ENCODE results near the gene ULK4. TPM values are rescaled to one million over a fixed set of nuclear protein-coding genes. Genes with fewer than 3 reads are reported as not detected.
"Not testable (repeated sequence)": the region's sequence is repeated elsewhere in the genome, so short reads cannot be mapped to it uniquely, and the experiment has no call there.

ULK4 gene
- total RNA-seq, 1 donor from 2014 or later: 9.1 TPM

GRCh38 chr3:41679374-41679773, 282.5 kb downstream of the ULK4 start:
- no peak for TF ChIP-seq CTCF (IDR thresholded peaks at IDR 0.05)
- Mint-ChIP-seq H3K27me3 (ENCODE audit: unreplicated experiment) (no peaks in the 10 kb centered on the region), H3K9me3 (ENCODE audit: unreplicated experiment) (no peaks in the 10 kb centered on the region), H3K36me3 (ENCODE audit: unreplicated experiment) (no peaks in the 10 kb centered on the region), H3K4me3 (ENCODE audit: unreplicated experiment) (no peak overlapping the region), H3K27ac (ENCODE audit: unreplicated experiment) (no peak overlapping the region), H3K4me1 (ENCODE audit: unreplicated experiment) (peaks cover 36% of the 10 kb centered on the region)
- no peak for DNase-seq (ENCODE audit: extremely low spot score, unreplicated experiment)

GRCh38 chr3:41675102-41675501, 286.8 kb downstream of the ULK4 start:
- H3K4me1 Mint-ChIP-seq (ENCODE audit: unreplicated experiment); H3K27ac Mint-ChIP-seq (ENCODE audit: unreplicated experiment); H3K27me3 Mint-ChIP-seq (ENCODE audit: unreplicated experiment); H3K36me3 Mint-ChIP-seq (ENCODE audit: unreplicated experiment); DNase-seq (ENCODE audit: extremely low spot score, unreplicated experiment); H3K4me3 Mint-ChIP-seq (ENCODE audit: unreplicated experiment): not testable (repeated sequence)
- peaks cover 17% of the 10 kb centered on the region for H3K9me3 Mint-ChIP-seq (ENCODE audit: unreplicated experiment)

GRCh38 chr3:41674449-41674848, 287.5 kb downstream of the ULK4 start:
- Mint-ChIP-seq H3K4me1 (ENCODE audit: unreplicated experiment) (no peaks in the 10 kb centered on the region), H3K4me3 (ENCODE audit: unreplicated experiment) (no peak overlapping the region), H3K9me3 (ENCODE audit: unreplicated experiment) (peaks cover 17% of the 10 kb centered on the region), H3K27me3 (ENCODE audit: unreplicated experiment) (no peaks in the 10 kb centered on the region), H3K36me3 (ENCODE audit: unreplicated experiment) (no peaks in the 10 kb centered on the region), H3K27ac (ENCODE audit: unreplicated experiment) (no peak overlapping the region)
- no peak for DNase-seq (ENCODE audit: extremely low spot score, unreplicated experiment)
- no peak for TF ChIP-seq CTCF (IDR thresholded peaks at IDR 0.05)

- no peak overlapping the region for H3K27ac Mint-ChIP-seq (ENCODE audit: unreplicated experiment)
- no peak overlapping the region for H3K4me3 Mint-ChIP-seq (ENCODE audit: unreplicated experiment)
- H3K27me3 Mint-ChIP-seq (ENCODE audit: unreplicated experiment): no peaks in the 10 kb centered on the region
- no peaks in the 10 kb centered on the region for H3K36me3 Mint-ChIP-seq (ENCODE audit: unreplicated experiment)
- peaks cover 17% of the 10 kb centered on the region for H3K9me3 Mint-ChIP-seq (ENCODE audit: unreplicated experiment)
- no peaks in the 10 kb centered on the region for H3K4me1 Mint-ChIP-seq (ENCODE audit: unreplicated experiment)
- no peak for DNase-seq (ENCODE audit: extremely low spot score, unreplicated experiment)
- no peak for TF ChIP-seq CTCF (IDR thresholded peaks at IDR 0.05)
Observed at GRCh38 chr3:41673650-41674049, 288.3 kb downstream of the ULK4 start.

GRCh38 chr3:41668379-41668778, 293.5 kb downstream of the ULK4 start:
- H3K4me3 Mint-ChIP-seq (ENCODE audit: unreplicated experiment): no peak overlapping the region
- no peak overlapping the region for H3K27ac Mint-ChIP-seq (ENCODE audit: unreplicated experiment)
- no peaks in the 10 kb centered on the region for H3K4me1 Mint-ChIP-seq (ENCODE audit: unreplicated experiment)
- DNase-seq (ENCODE audit: extremely low spot score, unreplicated experiment): no peak
- TF ChIP-seq CTCF (IDR thresholded peaks at IDR 0.05): no peak
- no peaks in the 10 kb centered on the region for H3K27me3 Mint-ChIP-seq (ENCODE audit: unreplicated experiment)
- peaks cover 9% of the 10 kb centered on the region for H3K36me3 Mint-ChIP-seq (ENCODE audit: unreplicated experiment)
- peaks cover 30% of the 10 kb centered on the region for H3K9me3 Mint-ChIP-seq (ENCODE audit: unreplicated experiment)

GRCh38 chr3:41662288-41662687, 299.6 kb downstream of the ULK4 start:
- DNase-seq (ENCODE audit: extremely low spot score, unreplicated experiment): no peak
- H3K27me3 Mint-ChIP-seq (ENCODE audit: unreplicated experiment): no peaks in the 10 kb centered on the region
- H3K4me3 Mint-ChIP-seq (ENCODE audit: unreplicated experiment): no peak overlapping the region
- peaks cover 15% of the 10 kb centered on the region for H3K36me3 Mint-ChIP-seq (ENCODE audit: unreplicated experiment)
- no peak for TF ChIP-seq CTCF (IDR thresholded peaks at IDR 0.05)
- peaks cover 13% of the 10 kb centered on the region for H3K9me3 Mint-ChIP-seq (ENCODE audit: unreplicated experiment)
- H3K27ac Mint-ChIP-seq (ENCODE audit: unreplicated experiment): no peak overlapping the region
- H3K4me1 Mint-ChIP-seq (ENCODE audit: unreplicated experiment): no peaks in the 10 kb centered on the region

Data from osteocyte (in vitro differentiated cells).